Measurements from ENCODE around the gene PRR5L.
"Not testable (repeated sequence)": the region's sequence is repeated elsewhere in the genome, so short reads cannot be mapped to it uniquely, and the experiment has no call there.

Gene PRR5L

DNA sequence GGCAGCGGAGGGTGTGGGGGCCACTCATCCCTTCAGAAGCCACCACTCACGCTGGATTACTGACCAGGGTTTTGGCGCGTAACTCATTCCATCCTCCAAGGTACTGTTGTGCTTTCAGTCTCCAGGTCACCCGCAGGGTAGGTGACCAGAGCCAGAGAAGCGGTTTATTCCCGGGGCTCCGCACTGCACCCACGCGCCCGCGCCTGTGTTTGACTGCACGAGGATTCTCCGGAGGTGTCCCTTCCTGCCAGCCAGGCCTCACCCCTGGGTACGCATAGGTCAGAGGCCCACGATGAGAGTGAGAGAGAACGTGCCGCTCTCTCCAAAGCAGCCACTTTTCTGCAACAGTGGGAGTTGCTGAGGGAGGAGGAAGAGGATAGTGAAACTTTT is 158.5 kb downstream of the PRR5L start:
- in situ Hi-C loops (cut with HindIII; ENCODE audit: low sequenced_read_pairs) = no loop called here

DNA sequence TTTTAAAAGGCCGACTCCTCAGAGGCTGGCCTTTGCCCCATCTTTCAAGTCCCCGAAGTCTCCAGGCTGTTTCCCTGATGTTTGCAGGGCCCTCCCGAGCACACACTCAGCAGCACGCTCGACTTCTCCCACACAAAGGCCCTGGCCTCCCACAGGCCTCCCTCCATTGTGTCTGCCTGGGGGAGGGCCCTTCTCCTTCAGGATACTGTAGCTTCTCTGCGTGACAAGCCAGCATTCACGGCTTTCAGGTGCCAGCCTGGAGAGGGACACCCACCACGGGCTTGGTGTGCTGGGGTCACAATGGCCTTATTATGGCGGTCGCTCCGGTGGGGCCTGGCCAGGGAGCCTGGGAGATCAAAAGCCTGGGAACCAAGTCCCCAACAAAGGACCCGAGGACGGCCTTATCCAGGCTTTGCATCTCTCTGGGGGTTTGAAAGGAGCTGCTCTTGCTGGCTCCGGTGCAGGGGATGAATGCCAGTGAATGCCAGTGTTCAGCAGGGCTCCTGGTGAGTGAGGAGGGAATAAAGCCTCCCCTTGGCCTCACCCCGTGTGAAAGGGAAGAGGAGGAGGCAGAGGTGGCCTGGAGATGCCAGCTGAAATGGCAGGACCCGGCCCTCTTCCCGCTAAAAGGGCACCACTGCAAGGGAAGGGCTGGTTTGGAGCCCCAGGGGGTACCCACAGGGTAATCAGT is 159.0 kb downstream of the PRR5L start:
- in situ Hi-C loops (cut with HindIII; ENCODE audit: low sequenced_read_pairs) = no loop called here

DNA sequence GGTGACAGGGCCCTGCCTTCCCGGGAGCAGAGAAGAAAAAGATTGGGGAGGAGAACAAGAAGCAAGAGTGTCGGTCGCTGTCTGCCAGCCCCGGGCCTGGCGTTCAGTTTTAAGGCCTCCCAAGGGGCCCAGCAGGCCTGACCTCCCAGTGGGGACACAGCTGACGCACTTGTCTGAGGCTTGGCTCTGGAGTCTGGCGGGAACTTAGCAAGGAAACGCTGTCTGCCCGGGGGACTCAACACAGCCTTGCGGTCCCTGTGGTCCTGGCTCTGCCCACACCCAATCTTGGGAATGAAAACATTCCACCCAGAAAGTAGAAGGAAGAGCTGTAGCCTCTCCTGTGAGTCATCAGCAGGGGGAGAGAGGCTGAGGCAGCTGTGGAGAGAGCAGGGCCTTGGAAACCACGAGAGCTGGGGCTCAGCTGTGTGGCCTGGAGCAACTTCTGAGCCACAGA is 159.6 kb downstream of the PRR5L start:
- in situ Hi-C loops (cut with HindIII; ENCODE audit: low sequenced_read_pairs) = no loop called here

GRCh38 chr11:36456156-36456555 is 160.1 kb downstream of the PRR5L start:
- in situ Hi-C loops (cut with HindIII; ENCODE audit: low sequenced_read_pairs) = no loop called here

GRCh38 chr11:36458129-36458915 is 162.2 kb downstream of the PRR5L start:
- in situ Hi-C loops (cut with HindIII; ENCODE audit: low sequenced_read_pairs) = no loop called here

DNA sequence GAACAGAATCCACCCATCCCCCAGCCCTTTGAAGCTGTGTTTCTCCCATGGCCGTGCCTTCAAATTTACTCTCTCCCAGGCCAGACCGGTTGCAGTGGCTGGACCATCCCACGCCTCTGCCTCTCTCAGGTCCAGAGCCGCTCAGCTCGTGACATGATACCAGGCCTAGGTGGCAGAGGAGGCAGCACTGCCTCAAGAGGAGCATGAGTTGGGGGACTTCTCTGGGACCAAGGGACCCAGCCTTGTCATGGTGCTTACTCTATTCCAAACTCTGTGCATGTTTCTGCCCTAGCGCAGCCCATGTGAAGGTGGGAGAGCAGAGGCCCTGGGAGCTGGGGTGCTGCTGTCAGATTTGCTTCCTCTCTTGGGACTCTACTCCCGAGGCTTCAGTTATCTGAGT is 163.0 kb downstream of the PRR5L start:
- in situ Hi-C loops (cut with HindIII; ENCODE audit: low sequenced_read_pairs) = no loop called here

GRCh38 chr11:36460220-36460619 is 164.1 kb downstream of the PRR5L start:
- in situ Hi-C loops (cut with HindIII; ENCODE audit: low sequenced_read_pairs) = no loop called here

DNA sequence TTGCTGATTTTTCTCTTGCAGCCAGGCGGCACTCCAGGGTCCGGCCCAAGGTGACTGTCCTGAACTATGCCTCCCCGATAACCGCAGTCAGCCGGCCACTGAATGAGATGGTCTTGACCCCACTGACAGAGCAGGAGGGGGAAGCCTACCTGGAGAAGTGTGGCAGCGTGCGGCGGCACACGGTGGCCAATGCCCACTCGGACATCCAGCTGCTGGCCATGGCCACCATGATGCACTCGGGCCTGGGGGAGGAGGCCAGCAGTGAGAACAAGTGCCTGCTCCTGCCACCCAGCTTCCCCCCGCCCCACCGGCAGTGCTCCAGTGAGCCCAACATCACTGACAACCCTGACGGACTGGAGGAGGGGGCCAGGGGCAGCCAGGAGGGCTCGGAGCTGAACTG is 166.2 kb downstream of the PRR5L start:
- in situ Hi-C loops (cut with HindIII; ENCODE audit: low sequenced_read_pairs) = no loop called here

DNA sequence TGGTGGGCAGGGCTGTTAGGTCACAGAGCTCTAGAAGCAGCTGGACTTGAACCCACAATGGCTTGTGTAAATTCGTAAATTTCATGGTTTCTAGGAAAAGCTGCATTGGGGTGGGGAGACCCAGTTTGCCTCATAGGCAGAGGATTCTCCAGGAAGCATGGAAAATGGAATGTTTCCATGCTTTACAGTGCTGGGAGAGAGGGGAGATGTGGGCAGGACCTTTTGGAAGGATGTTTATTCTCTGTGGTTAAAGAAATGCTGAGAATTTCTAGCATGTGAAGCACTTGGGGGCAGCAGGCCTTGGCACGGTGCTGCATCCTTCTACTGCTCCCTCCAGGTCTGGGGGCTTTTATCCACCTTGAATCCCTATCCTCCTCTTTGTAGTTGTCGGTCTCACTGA is 167.7 kb downstream of the PRR5L start:
- in situ Hi-C loops (cut with HindIII; ENCODE audit: low sequenced_read_pairs) = no loop called here

DNA sequence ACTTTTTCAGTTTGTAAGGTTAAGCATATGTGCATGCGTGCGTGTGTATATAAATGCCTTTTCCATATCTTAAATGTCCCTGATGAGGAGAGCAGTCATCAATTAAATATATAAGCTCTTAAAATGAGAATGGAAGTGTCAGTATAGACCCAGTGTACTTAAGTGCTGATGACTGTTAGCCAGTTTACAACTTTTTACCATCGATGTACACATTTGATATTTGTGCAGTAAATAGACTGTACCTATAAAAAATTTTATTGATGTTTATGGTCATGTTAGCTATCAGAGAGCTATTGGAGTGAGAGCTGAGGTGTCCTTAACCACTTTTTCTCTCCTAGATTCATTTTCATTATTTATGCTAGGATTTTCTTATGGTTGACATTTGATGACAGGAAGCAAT is 168.6 kb downstream of the PRR5L start:
- in situ Hi-C loops (cut with HindIII; ENCODE audit: low sequenced_read_pairs) = loop anchor here (5.0 kb wide), 1 partner anchor 167 kb away; the partner anchor contains the start of gene PRR5L

DNA sequence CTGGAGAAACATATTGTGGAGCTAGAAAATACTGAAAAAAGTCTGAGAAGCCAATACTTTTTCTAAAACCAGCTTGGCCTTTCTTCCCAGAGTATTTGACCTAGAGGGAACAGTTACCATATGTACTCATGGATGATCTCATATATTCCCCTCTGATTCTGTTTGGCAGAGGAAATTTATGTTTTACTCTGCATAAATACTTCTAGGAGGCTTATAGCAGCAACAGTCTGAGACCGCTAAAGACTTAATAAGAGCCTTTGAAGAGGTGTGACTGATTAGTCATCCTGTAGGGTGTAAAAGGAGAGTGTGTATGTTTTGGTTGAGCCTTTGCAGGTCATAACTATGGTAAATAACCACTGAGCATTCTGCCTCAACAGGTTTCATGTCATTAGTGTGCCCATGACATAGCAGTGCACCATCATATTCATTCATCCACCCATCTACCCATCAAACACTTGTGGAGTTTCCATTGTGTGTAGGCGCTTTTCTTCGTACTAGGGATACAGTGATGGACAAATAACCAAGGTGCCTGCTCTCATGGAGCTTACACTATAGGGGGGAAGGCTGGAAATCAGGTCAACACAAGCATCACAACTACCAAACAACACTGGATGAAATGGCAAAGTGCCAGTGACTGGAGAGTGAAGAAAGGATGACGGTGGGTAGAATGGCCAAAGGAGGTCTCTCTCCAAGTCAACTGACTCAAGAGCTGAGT is 169.5 kb downstream of the PRR5L start:
- in situ Hi-C loops (cut with HindIII; ENCODE audit: low sequenced_read_pairs) = loop anchor here (5.0 kb wide), 1 partner anchor 168 kb away; the partner anchor contains the start of gene PRR5L

DNA sequence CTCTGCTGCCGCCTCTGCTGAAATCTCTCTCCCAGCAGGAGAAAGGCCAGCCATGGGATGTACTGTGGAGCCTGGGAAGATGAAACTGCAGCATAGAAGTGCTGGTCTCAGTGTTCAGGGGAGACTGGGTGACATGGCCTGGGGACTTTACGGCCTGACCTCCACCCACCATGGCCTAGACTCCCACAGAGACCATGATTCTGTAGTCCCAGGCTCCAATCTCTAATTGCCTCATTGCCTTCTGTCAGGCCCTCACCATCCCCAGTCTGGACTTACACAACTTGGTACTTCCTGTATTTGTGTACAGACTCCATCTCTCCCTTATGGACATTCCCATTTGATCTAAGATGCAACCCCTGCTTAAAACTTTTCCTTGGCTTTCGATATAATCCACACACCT is 170.9 kb downstream of the PRR5L start:
- in situ Hi-C loops (cut with HindIII; ENCODE audit: low sequenced_read_pairs) = loop anchor here (5.0 kb wide), 1 partner anchor 170 kb away; the partner anchor contains the start of gene PRR5L

GRCh38 chr11:36467916-36468315 is 171.8 kb downstream of the PRR5L start:
- in situ Hi-C loops (cut with HindIII; ENCODE audit: low sequenced_read_pairs) = loop anchor here (5.0 kb wide), 1 partner anchor 171 kb away; the partner anchor contains the start of gene PRR5L

DNA sequence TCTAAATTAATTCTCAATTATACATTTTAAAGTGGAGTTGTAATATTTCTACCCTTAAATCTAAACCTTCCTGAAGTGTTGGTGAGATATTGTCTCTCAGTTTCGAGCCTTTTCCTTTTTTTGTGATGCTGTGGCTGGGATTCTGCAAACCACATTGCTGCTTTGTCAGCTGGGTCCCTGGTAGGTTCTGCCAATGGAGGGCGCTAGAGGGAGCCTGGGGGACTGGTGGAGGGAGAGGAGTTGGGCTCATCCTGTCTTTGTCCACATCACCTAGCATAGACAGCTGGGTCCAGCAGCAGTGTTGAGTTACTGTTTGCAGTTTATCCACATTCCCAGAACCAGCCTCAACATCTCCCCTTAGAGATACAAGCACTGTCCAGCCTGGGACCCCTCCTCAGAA is 173.0 kb downstream of the PRR5L start:
- in situ Hi-C loops (cut with HindIII; ENCODE audit: low sequenced_read_pairs) = loop anchor here (5.0 kb wide), 1 partner anchor 172 kb away; the partner anchor contains the start of gene PRR5L

- in situ Hi-C loops (cut with HindIII; ENCODE audit: low sequenced_read_pairs) = loop anchor here (5.0 kb wide), 1 partner anchor 173 kb away; the partner anchor contains the start of gene PRR5L
These were observed 174.1 kb downstream of the PRR5L start for GRCh38 chr11:36469881-36470802.

- in situ Hi-C loops (cut with HindIII; ENCODE audit: low sequenced_read_pairs) = no loop called here
These were observed 175.5 kb downstream of the PRR5L start for GRCh38 chr11:36471577-36471976.

- in situ Hi-C loops (cut with HindIII; ENCODE audit: low sequenced_read_pairs) = no loop called here
These were observed 179.1 kb downstream of the PRR5L start for GRCh38 chr11:36475192-36475591.

DNA sequence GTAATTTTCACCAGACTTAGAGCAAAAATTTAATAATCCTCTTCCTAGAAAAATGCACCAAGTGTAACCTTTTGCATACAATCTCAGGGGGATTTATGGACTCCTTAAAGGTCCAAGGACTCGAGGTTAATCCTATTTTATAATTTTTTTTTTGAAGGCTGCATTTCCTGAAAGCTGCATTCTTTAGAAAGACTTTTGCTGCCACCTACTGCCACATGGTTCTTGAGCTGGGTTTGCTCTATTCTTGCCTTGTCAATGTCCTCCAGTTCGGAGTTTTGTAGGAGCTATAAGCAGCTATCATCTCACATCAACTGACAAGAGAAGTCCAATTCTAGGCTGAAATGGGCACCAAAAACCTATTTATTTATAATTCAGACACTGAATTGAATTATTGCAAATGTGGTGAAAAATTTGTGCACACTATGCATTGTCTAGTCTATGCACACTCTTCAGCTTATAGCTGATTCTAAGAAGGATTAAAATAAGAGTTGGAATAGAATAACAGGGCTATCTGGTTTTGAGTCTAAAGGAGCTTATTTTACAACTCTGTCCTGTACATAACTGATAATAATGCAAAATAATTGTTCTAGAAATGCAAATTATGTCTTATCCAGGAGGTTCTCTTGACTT is 182.7 kb downstream of the PRR5L start:
- in situ Hi-C loops (cut with HindIII; ENCODE audit: low sequenced_read_pairs) = no loop called here

GRCh38 chr11:36480833-36481232 is 184.7 kb downstream of the PRR5L start:
- in situ Hi-C loops (cut with HindIII; ENCODE audit: low sequenced_read_pairs) = no loop called here

- in situ Hi-C loops (cut with HindIII; ENCODE audit: low sequenced_read_pairs) = not testable (repeated sequence)
These were observed 187.0 kb downstream of the PRR5L start for GRCh38 chr11:36483042-36483441.
